Stimulated activated CD8-positive, alpha-beta memory T cell treated with anti-CD3 and anti-CD28 coated beads, Interleukin-4, amount 100 ng/mL, for 48 hours (primary cell): ENCODE measurements around the gene BTBD19.
"Not testable (repeated sequence)": the region's sequence is repeated elsewhere in the genome, so short reads cannot be mapped to it uniquely, and the experiment has no call there.

ENCODE experiments used
- DNase-seq: peaks from one replicate; pipeline ENCODE4 v3.0.0-alpha.2; 2020

BTBD19 gene

GRCh38 chr1:44829506-44830384, 21.4 kb downstream of the BTBD19 start:
- no peak for DNase-seq

DNA sequence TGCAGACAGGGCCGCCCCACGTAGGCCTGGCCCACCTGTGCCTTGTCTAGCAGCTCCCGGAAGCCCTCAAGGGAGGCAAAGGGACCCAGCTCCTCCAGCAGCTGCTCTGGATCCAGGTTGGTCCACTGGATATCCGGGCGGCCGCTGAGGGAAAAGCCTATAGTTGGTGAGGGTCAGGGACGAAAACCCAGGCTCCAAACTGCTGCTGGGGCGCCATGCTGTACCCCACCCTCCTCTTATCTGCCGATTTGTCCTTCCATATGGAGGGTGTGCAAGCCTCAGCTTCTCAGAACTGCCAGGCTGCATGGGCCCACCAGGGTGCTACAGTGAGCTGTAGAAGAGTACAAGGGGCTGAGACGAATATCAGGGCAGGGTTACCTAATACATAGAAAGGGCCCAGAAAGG, 22.6 kb downstream of the BTBD19 start:
- DNase-seq: no peak

GRCh38 chr1:44831516-44831915, 23.2 kb downstream of the BTBD19 start:
- DNase-seq: no peak

DNA sequence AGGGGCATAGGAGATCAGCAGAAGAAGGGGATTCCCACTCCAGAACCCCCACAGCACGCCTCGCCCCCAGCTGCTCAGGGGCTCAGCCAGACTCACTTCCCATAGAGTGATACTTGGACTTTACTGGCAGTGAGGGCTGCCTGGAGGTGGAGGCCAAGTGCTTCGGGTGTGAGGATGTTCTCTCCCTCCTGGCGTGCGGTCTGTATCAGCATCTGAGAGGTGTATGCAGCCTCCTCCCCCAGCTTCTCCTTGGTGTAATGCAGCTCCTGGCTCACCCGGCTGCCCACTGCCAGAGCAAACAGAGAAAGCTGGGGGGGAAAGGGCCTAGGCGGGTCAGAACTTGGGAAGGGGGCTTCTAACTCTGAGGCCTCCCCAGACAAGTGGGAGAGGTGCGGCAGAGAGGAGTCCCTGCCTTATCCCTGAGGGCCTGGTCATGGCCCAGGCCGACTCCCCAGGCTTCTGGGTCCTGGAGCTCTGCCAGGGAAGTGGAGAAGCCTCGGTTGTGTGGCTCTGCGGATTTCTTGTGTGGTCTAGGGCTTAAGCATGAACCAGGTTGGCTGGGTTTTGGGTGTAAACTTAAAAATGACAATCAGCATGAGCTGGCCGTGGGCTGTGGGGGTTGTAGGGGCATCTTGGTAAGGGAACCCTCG, 23.9 kb downstream of the BTBD19 start:
- no peak for DNase-seq

GRCh38 chr1:44834328-44834727, 26.0 kb downstream of the BTBD19 start:
- DNase-seq: no peak

DNA sequence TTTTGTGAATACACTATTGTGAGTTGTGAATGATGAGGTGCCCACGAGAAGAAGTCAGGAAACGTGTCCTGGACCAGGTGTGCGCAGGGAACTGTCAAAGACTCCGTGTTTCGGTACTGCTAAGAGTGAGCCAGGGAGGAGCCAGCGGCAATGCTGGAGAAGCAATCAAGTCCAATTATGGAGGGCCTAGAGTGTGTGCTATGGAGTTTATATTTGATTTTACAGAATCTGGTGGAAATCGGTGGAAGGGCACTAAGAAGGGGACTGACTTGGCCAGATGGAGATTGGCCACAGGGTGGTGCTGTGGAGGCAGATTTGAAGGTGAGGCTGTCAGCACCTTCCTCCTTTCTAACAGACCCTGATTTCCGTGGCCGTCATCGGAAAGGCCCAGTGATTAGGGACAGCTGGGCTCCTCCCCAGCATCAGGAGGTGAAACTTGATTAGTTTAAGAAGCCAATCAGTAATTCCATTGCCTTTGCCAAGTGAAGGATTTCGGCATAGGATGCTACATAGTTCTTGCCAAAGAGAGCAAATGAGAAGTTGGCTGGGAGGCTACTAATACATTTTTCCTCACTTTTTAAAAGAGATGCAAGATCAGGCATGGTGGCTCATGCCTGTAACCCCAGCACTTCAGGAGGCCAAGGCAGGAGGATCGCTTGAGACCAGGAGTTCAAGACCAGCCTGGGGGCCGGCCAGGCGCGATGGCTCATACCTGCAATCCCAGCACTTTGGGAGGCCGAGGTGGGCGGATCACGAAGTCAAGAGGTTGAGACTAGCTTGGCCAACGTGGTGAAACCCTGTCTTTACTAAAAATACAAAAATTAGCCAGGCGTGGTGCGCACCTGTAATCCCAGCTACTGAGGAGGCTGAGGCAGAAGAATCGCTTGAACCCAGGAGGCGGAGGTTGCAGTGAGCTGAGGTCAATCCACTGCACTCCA, 27.7 kb downstream of the BTBD19 start:
- peak; percentile 96 for DNase-seq

GRCh38 chr1:44838294-44838693, 30.0 kb downstream of the BTBD19 start:
- not testable (repeated sequence) for DNase-seq

DNA sequence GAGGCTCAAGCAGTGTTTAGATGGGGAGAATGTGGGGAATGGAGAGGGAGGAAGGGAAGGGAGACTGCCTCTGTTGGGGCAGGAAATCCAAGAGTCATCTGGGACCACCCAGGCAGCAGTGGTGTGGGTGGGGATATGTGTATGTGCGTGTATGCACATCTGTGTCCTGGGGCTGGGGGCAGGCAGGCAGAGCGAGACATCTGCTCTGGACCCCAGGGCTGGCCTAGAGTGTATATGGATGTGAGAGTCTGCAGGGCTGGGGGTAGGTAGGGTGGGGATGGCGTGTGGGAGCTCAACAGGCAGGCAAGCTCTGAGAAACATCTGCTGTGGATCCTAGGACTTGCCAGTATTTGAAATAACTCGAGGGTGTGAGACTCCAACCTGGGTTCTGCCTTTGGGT, 31.3 kb downstream of the BTBD19 start:
- DNase-seq: no peak

- no peak for DNase-seq
Observed at GRCh38 chr1:44842486-44842861, 34.2 kb downstream of the BTBD19 start.

DNA sequence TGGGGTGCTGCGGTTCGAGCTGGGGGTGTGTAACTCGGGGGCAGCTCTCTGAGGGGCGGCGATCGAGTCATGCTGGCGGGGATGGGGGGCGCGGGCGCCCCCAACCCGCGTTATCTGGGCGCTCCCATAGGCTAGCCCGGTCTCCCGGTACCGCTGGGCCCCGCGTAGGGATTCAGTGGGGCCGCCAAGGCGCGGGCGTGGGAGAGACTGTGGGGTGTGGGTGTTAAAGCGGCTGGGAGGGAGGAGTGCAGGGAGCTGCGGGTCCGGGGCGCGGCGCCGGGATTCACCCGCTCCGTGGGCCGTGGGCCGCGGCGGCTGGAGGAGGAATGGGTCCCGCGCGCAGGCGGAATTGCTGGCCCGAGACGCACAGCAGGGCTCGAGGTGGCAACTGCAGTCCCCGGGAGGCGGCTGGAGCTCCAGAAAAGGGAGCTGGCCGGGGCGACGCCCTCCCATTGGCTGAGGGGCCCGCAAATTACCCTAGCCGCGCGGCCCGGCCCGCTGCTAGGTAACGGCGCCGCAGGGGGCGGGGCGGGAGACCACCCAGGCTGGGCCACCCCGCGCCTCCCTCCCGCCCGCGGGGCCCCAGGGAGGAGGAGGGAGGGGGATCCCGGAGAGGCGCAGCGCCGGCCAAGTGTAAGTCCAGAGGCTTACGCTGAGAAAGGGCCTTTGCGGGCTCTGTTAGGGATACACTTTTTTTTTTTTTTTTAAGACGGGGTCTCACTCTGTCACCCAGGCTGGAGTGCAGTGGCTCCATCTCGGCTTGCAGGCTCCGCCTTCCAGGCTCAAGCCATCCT, 34.7 kb downstream of the BTBD19 start, which contains the start of gene PTCH2:
TSS of gene PTCH2 (minus strand) at position 392 of the 794 bp plus-strand sequence. CDS start at position 71, 321 bp downstream.
- peak; percentile 55 for DNase-seq

DNA sequence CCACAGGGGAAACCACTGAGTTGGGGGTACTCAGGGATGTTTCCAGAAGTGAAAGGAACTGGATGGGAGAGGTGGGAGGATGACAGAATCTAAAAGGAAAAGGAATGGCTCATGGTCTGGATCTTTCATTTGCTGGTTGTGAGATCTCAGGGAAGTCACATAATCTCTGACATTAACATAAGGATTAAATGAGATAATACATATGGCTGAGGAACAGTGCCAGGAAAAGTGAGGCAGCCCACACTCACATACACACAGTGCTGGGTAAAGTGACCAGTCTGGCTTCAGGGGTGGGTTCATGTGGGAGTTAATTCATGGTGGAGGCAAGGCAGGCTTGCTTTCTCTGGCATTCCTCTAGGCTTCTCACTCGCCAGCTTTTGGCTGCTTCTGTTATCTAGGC, 38.7 kb downstream of the BTBD19 start:
- no peak for DNase-seq

- DNase-seq: no peak
Observed at GRCh38 chr1:44847845-44848244, 39.5 kb downstream of the BTBD19 start.

GRCh38 chr1:44848456-44849181, 40.3 kb downstream of the BTBD19 start:
- no peak for DNase-seq

DNA sequence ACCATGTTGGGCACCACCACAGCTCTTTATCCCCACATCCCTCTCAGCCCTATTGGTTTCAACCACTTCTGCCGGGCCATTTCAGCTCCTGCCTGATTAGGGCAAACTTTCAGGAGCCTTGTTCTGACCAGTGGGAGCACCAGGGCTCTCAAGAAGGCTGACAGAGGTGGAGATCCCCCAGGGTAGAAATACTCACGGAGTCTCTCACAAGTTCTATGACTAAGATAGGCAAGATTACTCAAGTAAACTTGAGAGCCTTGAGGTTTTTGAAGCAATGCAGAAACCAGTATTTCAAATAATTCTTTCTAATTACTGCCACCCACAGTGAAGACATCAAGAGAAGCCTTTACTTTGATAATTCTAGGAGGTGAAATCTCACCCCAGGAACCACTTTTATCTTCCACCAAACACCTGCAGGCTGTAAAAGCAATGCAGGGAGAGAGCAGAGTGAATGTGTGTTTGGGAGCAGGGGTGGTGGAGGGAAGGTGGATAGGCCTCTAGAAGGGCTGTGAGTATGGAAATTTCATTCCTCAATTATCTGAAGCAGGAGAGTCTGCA, 41.3 kb downstream of the BTBD19 start:
- no peak for DNase-seq

GRCh38 chr1:44851308-44851707, 43.0 kb downstream of the BTBD19 start:
- no peak for DNase-seq

DNA sequence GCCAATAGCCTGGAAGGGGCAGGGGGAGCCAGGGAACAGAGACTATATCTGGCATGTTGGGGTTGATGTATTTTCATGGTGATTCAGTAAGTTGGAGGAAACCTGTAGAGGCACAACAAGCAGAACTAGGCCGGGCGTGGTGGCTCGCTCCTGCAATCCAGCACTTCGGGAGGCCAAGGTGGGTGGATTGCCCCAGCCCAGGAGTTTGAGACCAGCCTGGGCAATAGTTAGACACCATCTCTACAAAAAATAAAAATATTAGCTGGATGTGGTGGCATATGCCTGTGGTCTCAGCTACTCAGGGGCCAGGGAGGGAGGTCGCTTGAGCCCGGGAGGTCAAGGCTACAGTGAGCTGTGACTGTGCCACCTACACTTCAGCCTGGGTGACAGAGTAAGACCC, 44.9 kb downstream of the BTBD19 start:
- DNase-seq: no peak

DNA sequence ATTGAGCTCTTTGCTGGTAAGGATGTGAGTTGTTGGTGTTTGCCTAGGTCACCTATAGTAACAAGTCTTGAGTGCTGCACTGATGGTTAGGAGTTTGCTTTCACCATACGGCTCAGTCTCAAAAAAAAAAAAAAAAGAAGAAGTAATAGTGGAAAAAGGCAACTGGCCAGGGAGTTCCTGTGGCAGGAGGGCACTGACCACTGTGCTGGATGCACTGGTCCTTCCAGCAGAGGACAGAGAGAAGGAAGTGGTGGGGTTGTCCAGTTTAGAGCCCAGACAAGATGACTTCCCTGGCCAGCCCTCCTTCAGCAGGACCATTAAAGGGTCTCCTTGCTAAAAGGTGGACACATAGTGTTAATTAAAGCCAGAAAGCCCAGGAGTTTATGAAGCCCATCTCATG, 46.6 kb downstream of the BTBD19 start:
- DNase-seq: no peak

DNA sequence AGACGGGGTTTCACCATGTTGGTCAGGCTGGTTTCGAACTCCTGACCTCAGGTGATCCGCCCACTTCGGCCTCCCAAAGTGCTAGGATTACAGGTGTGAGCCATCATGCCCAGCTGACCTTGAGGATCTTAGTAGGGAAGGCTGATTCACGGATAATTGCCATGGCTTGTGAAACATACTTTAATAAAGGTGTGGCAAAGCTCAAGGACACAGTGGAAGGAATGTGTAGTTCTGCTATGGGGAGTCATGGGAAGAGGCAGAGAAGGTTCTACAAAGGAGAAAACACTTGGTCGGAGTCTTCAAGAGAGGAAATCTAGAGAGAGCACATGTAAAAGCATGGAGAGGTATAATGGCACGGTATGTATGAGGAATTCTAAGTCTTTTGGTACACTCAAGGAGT, 47.4 kb downstream of the BTBD19 start:
- no peak for DNase-seq

DNA sequence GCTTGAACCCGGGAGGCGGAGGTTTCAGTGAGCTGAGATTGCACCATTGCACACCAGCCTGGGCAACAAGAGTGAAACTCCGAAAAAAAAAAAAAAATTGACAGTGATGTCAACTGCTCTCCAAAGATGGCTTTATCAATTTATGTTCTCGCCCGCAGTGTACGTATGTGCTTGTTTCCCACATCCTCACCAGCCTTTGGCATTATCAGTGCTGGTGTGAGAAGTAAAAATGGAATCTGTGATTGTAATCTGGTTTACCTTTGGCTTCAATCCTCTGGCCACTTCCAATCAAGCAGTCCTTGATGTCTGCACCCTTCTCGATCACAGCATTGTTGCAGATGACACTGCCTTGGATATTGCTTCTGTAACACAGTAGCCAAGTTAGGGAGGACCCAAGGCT, 49.1 kb downstream of the BTBD19 start:
- no peak for DNase-seq

DNA sequence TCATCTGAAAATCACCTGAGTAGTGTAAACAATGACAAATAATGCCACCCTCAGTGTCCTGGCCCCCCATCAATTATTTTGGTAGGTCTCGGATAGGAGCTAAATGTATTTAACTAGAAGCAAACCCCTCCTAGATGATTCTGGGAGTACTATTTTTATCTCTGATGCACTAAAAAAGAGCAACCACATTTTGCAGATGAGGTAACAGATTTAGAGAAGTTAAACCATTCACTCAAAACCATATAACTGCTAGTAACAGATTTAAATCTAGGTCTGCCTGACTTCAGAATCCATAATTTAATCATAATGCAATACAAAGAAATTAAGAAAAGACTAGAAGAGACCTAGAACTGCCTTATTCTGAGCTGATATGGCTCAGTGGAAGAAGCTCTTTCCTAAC, 52.0 kb downstream of the BTBD19 start:
- DNase-seq: no peak

DNA sequence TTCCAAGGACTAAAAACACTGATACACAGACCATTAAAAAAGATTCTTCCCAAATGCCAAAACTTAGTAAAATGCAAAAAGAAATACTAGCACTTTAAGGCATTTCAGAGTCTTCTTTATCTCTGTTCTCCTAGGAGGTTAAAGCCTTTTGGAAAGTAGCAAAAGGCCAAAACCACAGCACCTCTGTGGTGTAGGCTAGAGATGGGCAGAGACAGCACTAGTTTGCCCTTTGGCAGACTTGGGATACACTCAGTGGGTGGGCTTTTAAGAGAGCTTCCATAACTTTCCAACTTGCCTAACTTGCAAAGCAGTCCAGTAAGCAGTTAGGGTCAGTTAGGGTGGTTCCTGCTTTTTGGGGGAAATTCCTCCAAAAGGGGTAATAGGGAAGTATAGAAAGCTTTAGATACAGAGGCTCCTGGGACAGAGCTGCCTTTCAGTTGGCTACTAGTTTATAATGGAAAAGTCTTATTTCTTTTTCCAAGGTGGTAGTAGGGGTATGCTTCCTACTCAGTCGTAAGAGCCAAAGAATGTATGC, 52.6 kb downstream of the BTBD19 start:
- DNase-seq: no peak
